ENCODE results near the gene TLE6.
"Not testable (repeated sequence)": the region's sequence is repeated elsewhere in the genome, so short reads cannot be mapped to it uniquely, and the experiment has no call there.

The TLE6 gene

DNA sequence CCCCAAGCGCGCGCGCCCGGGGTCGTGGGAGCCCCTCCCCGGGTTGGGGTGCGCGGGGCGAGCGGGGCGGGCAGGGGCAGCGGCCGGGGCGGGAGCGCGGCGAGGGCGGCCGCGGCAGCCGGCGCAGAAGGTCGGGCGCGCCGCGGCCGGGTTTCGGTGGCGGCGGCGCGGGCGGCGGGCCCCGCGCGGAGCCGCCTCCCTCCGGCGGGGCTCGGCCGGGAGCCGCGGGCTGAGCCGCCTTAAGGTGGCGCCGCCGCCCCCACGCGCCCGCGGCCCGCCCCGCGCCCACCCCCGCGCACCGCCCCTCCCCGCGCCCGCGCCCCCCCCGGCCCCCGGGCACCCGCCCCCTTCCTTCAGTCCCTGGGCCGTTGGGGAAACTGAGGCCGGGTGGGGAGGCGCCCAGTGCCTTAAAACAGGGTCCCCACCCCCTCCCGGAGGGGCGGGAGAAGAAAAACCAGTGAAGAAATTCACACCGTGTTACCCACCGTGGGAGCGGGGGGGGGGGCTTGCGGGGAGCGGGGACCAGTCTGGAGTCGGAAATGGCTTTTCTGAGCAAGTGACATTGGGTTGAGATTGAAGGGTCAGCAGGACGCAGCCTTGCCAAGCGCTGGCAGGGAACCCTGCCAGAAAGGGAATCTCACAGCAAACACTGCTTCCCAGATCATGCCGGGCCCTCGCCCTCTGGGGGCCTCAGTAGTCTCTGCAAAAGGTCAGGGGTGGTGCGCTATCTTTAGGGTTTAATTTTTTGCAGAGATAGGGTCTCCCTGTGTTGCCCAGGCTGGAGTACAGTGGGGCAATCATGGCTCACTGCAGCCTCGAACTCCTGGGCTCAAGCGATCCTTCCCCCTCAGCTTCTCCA lies 51.9 kb downstream of the TLE6 start, which contains the start of gene TLE2:
TSS of gene TLE2 (minus strand) at position 216 of the 859 bp plus-strand sequence. CDS start 376 bp downstream, outside the sequence.
- DNase-seq = no peak

GRCh38 chr19:3031607-3031867 lies 54.2 kb downstream of the TLE6 start:
- no peak for DNase-seq

- no peak for DNase-seq
These were observed 56.4 kb downstream of the TLE6 start for GRCh38 chr19:3033595-3034405.

- DNase-seq = no peak
These were observed 57.0 kb downstream of the TLE6 start for GRCh38 chr19:3034406-3034655.

GRCh38 chr19:3034656-3035541 lies 57.5 kb downstream of the TLE6 start:
- DNase-seq = peak; percentile 26

DNA sequence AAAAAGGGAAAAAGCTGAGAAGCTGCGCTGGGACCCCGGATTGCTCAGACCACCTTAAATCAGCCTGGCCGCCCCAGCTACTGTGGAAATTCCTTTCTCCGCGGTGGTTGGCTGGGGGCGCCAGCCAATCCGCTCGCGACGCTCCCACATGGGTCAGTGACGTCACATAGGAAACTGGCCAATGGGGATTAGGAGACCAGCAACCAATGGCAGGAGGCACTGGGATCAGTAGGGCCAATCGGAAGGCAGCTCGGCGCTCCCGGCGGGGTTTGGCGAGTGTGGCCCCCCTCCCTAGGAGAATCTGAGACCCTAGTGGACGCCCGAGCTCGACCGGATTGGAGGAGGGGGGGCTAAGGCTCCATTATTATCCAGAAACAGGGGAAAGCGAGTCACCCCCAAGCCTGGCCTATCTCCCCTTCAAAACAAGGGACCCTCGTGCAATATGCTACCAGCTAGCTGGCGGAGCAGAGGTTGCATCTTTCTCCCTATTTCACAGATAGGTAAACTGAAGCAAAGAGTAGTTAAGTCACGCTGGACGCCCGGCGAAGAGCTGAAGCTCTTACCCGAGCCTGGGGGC lies 58.3 kb downstream of the TLE6 start:
- peak; percentile 87 for DNase-seq

- DNase-seq = peak; percentile 69
These were observed 59.0 kb downstream of the TLE6 start for GRCh38 chr19:3036119-3036976.

- not testable (repeated sequence) for DNase-seq
These were observed 59.7 kb downstream of the TLE6 start for GRCh38 chr19:3036977-3037544.

- no peak for DNase-seq
These were observed 60.9 kb downstream of the TLE6 start for GRCh38 chr19:3038214-3038613.

GRCh38 chr19:3039125-3039524 lies 61.8 kb downstream of the TLE6 start:
- no peak for DNase-seq

DNA sequence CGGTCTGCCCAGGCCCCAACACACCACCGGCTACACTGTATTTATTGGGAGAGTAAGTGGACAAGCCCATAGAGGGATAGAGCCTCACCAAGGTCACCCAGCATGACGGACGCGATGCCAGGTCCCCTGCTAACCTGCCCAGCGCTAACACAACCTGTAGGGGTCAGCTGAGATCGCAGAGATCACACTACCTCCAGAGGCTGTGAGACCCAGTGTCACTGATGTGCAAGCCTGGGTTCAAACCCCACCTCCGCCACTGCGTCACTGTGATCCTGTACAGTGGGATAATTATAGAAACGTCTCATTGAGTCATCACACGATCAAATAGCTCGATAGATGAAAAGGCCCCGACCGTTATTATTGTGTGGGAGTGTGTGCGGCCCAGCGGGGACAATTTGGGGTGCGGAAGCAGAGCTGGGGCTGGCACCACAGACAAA lies 62.3 kb downstream of the TLE6 start:
- DNase-seq = no peak

DNA sequence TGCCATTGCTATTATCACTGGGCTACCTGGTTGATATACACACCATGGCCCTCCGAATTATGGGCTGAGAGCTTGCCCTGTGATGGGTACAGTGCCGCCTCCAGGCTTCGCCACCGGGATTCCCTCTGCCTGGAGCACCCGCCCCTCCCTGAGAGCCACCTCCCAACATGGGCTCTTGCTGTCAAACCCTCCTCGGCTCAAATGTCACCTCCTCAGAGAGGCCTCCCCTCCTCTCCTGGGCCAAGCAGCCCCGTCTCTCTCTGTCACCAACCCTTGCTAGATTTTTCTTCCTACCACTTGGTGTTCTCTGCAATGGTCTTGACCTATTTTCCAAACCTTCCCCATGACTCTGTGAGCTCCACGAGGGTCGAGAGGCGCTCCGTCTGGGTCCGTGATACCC lies 64.0 kb downstream of the TLE6 start:
- no peak for DNase-seq

DNA sequence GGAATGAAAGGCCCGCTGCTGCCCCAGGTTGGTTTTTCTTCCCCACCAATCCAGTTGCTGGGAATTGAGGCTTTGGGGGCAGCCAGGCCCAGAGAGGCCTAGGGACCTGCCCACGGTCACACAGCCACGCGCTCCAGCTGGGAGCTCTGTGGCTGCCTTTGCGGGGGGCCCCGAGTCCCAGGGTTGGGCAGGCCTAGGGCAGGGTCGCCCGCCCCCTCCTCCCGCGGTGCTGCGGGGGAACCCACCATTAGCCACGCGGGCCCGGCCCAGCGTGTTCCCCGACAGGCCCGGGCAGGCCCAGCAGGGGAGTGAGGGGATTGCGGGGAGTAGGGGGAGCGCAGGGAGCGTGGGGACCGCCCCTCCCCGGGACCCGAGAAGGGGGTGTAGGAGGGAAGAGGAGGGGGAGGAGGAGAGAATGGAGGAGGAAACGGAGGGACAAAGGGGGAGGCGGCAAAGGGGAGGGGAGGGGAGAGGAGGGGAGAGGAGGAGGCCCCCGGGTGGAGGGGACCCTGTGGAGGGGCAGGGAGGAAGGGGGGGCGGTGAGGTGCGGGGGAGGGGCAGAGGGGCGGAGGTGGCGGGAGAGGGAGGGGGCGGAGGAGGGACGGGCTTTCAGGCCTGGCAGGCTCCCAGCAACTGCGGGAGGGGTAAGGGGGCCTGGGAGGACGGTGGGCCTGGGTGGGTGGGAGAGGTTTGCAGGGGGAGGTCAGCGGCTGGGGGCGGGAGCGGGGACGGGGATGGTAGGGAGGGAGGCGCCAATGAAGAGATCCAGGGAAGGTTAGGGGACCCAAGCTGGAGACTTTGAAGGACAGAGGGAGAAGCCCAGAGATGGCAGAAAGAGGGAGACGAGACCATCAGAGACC lies 64.6 kb downstream of the TLE6 start:
- no peak for DNase-seq

GRCh38 chr19:3042621-3043267 lies 65.4 kb downstream of the TLE6 start:
- DNase-seq = no peak
